Fibroblast of villous mesenchyme (primary cell): ENCODE measurements around the gene CPZ. TPM values are rescaled to one million over a fixed set of nuclear protein-coding genes. Genes with fewer than 3 reads are reported as not detected.

Experiments used
- DNase-seq: peaks from one replicate; pipeline ENCODE4 v3.0.0-alpha.2; 2010; ENCODE audit warnings: low read depth
- H3K4me3 ChIP-seq: 2 replicates; pipeline ENCODE4 v1.5.1; 2011; ENCODE audit warnings: low read depth, mild to moderate bottlenecking, low read length
- CTCF ChIP-seq: IDR thresholded peaks from 2 replicates; pipeline ENCODE4 v1.5.1; 2012; ENCODE audit warnings: low read depth, mild to moderate bottlenecking, low read length; ENCODE audit not compliant: insufficient read depth
- total RNA-seq: library from RNA; depleted of rRNA; stranded (reverse); fragments of >200 nt; gene quantifications from 2 replicates; pipeline ENCODE4 v1.2.3, GENCODE V29; 2012

CPZ gene
- total RNA-seq, 1 donor: 19.0 TPM

- TF ChIP-seq CTCF: peak; percentile 76
- peak; percentile 85 for DNase-seq
- peak overlapping the region; percentile 84 for H3K4me3 ChIP-seq
These were observed 1.8 kb downstream of the CPZ start for GRCh38 chr4:8594097-8595038.

GRCh38 chr4:8595237-8596087 lies 2.9 kb downstream of the CPZ start:
- no peak overlapping the region for H3K4me3 ChIP-seq
- no peak for DNase-seq
- TF ChIP-seq CTCF: no peak

- TF ChIP-seq CTCF: no peak
- DNase-seq: no peak
- no peak overlapping the region for H3K4me3 ChIP-seq
These were observed 4.3 kb downstream of the CPZ start for GRCh38 chr4:8596891-8597290.

GRCh38 chr4:8597319-8597718 lies 4.8 kb downstream of the CPZ start:
- TF ChIP-seq CTCF: no peak
- no peak overlapping the region for H3K4me3 ChIP-seq

GRCh38 chr4:8597791-8598190 lies 5.2 kb downstream of the CPZ start:
- TF ChIP-seq CTCF: no peak
- no peak overlapping the region for H3K4me3 ChIP-seq
- no peak for DNase-seq

More at GRCh38 chr4:8597319-8597718, 4.8 kb downstream of the CPZ start:
- no peak for DNase-seq

- no peak for DNase-seq
- TF ChIP-seq CTCF: no peak
These were observed 6.0 kb downstream of the CPZ start for GRCh38 chr4:8598391-8599090.

More at GRCh38 chr4:8598391-8599090, 6.0 kb downstream of the CPZ start:
- H3K4me3 ChIP-seq: no peak overlapping the region
